MM.1S (cell line): Measurements from ENCODE around the gene FHOD1.

Experiments
- DNase-seq: peaks from one replicate; pipeline ENCODE4 v3.0.0-alpha.2; 2015
- H2AFZ ChIP-seq: fragments of 300-600 bp; sonication (generic); 2 replicates; pipeline ENCODE4 v1.6.0; 2016; ENCODE audit warnings: antibody characterized with exemption, low read length
- H3F3A ChIP-seq: fragments of 300-600 bp; sonication (generic); 2 replicates; pipeline ENCODE4 v1.6.1; 2016; ENCODE audit warnings: mild to moderate bottlenecking, antibody characterized with exemption, low read length, moderate library complexity, mixed read lengths; ENCODE audit not compliant: insufficient read depth
- H3K27ac ChIP-seq: fragments of 300-600 bp; sonication (generic); 2 replicates; pipeline ENCODE4 v1.5.1; 2016; ENCODE audit warnings: mild to moderate bottlenecking, low read length
- H3K27me3 ChIP-seq: fragments of 300-600 bp; sonication (generic); replicated peaks from 2 replicates; pipeline ENCODE4 v1.6.0; 2016; ENCODE audit warnings: low read length; ENCODE audit not compliant: insufficient read depth
- H3K36me3 ChIP-seq: fragments of 300-600 bp; sonication (generic); replicated peaks from 2 replicates; pipeline ENCODE4 v1.6.1; 2016; ENCODE audit warnings: mild to moderate bottlenecking, low read length, mixed read lengths; ENCODE audit not compliant: insufficient read depth
- H3K4me1 ChIP-seq: fragments of 300-600 bp; sonication (generic); 2 replicates; pipeline ENCODE4 v1.6.1; 2016; ENCODE audit warnings: low read length, mixed read lengths
- H3K4me2 ChIP-seq: fragments of 300-600 bp; sonication (generic); 2 replicates; pipeline ENCODE4 v1.6.0; 2016; ENCODE audit warnings: low read depth, low read length
- H3K4me3 ChIP-seq: fragments of 300-600 bp; sonication (generic); 2 replicates; pipeline ENCODE4 v1.5.1; 2016; ENCODE audit warnings: low read length, mixed read lengths
- H3K79me2 ChIP-seq: fragments of 300-600 bp; sonication (generic); 2 replicates; pipeline ENCODE4 v1.6.1; 2016; ENCODE audit warnings: mixed run types, low read length, mixed read lengths
- H3K9ac ChIP-seq: fragments of 300-600 bp; sonication (generic); 2 replicates; pipeline ENCODE4 v1.6.1; 2016; ENCODE audit warnings: low read length, mixed read lengths
- H3K9me2 ChIP-seq: fragments of 300-600 bp; sonication (generic); replicated peaks from 2 replicates; pipeline ENCODE4 v1.6.1; 2016; ENCODE audit warnings: mild to moderate bottlenecking, low read length, mixed read lengths; ENCODE audit not compliant: insufficient read depth
- H3K9me3 ChIP-seq: fragments of 300-600 bp; sonication (generic); replicated peaks from 2 replicates; pipeline ENCODE4 v1.6.1; 2016; ENCODE audit warnings: mild to moderate bottlenecking, low read length, mixed read lengths; ENCODE audit not compliant: insufficient read depth
- H4K20me1 ChIP-seq: fragments of 300-600 bp; sonication (generic); 2 replicates; pipeline ENCODE4 v1.6.1; 2016; ENCODE audit warnings: mild to moderate bottlenecking, low read length, moderate library complexity, mixed read lengths; ENCODE audit not compliant: insufficient read depth
- CTCF ChIP-seq: fragments of 300-600 bp; sonication (generic); IDR thresholded peaks from 2 replicates; pipeline ENCODE4 v1.5.1; 2016; ENCODE audit warnings: antibody characterized with exemption, low read length, mixed read lengths
- EZH2 ChIP-seq: fragments of 300-600 bp; sonication (generic); optimal IDR thresholded peaks from 2 replicates; pipeline ENCODE3; 2017; ENCODE audit warnings: low read depth, mild to moderate bottlenecking, antibody characterized with exemption, low read length, mixed read lengths
- EZH2phosphoT487 ChIP-seq: fragments of 300-600 bp; sonication (generic); IDR thresholded peaks from 2 replicates; pipeline ENCODE4 v1.6.1; 2018; ENCODE audit warnings: antibody characterized with exemption, low read length

Gene FHOD1

DNA sequence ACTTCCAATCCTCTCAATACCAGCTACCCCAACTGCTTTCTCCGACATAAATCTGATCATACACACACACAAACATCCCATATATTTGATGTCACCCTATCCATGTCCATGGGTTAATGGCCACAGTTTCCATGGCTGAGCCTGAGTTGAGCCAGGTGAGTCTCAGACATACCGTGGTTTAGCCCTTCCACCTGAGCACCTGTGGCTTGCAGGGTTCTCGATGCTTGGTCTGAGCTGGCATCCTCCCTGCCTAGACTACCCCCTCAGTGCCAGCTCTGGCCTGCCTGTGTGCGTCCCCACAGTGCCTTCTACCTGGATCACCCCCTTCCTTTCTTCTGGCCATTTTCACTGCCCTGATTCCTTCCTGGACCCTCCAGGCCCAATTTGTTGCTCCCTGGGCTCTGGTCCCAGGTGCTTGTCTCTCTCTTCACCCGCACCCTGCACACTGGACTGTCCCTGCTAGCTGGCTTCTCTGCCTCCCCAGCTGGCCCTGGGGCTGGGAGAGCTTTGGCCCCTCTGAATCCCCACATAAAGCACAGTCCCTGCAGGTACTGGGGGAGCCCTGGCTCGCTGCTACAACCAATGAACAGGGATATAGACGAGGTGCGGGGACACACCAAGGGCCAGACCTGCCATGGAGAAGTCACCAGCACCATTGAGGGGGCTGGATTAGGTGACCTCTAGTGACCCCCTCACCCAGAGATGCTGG lies 41.0 kb downstream of the FHOD1 start:
- DNase-seq, result no peak
- H3K4me3 ChIP-seq, result no peak overlapping the region
- no peaks in the 10 kb centered on the region for H3K9me2 ChIP-seq
- H3K27me3 ChIP-seq, result no peaks in the 10 kb centered on the region
- no peaks in the 10 kb centered on the region for H3F3A ChIP-seq
- TF ChIP-seq EZH2phosphoT487 (no peak), EZH2 (no peak), CTCF (no peak)
- no peaks in the 10 kb centered on the region for H3K4me1 ChIP-seq
- H3K9me3 ChIP-seq, result no peaks in the 10 kb centered on the region
- no peak overlapping the region for H2AFZ ChIP-seq
- H3K4me2 ChIP-seq, result no peak overlapping the region
- H3K36me3 ChIP-seq, result no peaks in the 10 kb centered on the region
- H3K27ac ChIP-seq, result no peak overlapping the region
- H3K79me2 ChIP-seq, result no peaks in the 10 kb centered on the region
- no peaks in the 10 kb centered on the region for H4K20me1 ChIP-seq
- no peak overlapping the region for H3K9ac ChIP-seq

DNA sequence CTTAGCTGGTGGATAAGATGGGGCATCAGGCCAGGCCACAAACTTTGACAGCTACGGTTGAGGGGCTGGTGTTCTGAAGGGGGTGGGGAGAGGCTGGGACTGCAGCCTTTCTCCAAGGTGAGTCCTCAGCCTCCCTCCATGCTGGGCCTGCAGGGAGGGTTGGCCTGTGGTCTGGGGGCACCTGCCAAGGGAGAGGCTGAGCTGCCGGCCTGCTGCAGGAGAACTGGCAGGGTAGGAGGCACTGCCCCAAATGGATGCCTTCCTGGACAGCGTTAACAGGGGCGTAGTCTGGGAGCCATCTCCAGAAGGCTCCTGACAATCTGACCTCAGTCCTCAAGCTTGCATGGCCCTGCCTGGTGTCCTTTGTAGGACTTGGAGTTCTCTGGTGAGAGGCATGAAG lies 43.2 kb downstream of the FHOD1 start:
- H3K9me3 ChIP-seq, result no peaks in the 10 kb centered on the region
- no peaks in the 10 kb centered on the region for H3K36me3 ChIP-seq
- no peak for DNase-seq

GRCh38 chr16:67202956-67203493 lies 44.3 kb downstream of the FHOD1 start:
- TF ChIP-seq EZH2phosphoT487 (no peak), CTCF (no peak), EZH2 (no peak)
- Histone ChIP-seq H3K9me2 (no peaks in the 10 kb centered on the region), H3K27ac (no peak overlapping the region), H3K9ac (no peak overlapping the region), H2AFZ (no peak overlapping the region), H3K9me3 (no peaks in the 10 kb centered on the region), H3K4me1 (no peaks in the 10 kb centered on the region), H3K4me2 (no peak overlapping the region), H3K27me3 (no peaks in the 10 kb centered on the region), H3K36me3 (no peaks in the 10 kb centered on the region), H4K20me1 (no peaks in the 10 kb centered on the region), H3F3A (no peaks in the 10 kb centered on the region), H3K4me3 (no peak overlapping the region), H3K79me2 (no peaks in the 10 kb centered on the region)
- DNase-seq, result no peak

More for the DNA sequence above, 43.2 kb downstream of the FHOD1 start:
- Histone ChIP-seq H3K27me3 (no peaks in the 10 kb centered on the region), H3K4me2 (no peak overlapping the region), H3F3A (no peaks in the 10 kb centered on the region), H3K4me1 (no peaks in the 10 kb centered on the region), H3K9ac (no peak overlapping the region), H3K27ac (no peak overlapping the region), H4K20me1 (no peaks in the 10 kb centered on the region), H3K4me3 (no peak overlapping the region), H2AFZ (no peak overlapping the region), H3K9me2 (no peaks in the 10 kb centered on the region), H3K79me2 (no peaks in the 10 kb centered on the region)
- TF ChIP-seq EZH2 (no peak), EZH2phosphoT487 (no peak), CTCF (no peak)
